ENCODE data around the gene PPP6R3. TPM values are rescaled to one million over a fixed set of nuclear protein-coding genes. Genes with fewer than 3 reads are reported as not detected.

Gene PPP6R3
- total RNA-seq, 1 experiment from 2014 or later = 153 TPM

DNA sequence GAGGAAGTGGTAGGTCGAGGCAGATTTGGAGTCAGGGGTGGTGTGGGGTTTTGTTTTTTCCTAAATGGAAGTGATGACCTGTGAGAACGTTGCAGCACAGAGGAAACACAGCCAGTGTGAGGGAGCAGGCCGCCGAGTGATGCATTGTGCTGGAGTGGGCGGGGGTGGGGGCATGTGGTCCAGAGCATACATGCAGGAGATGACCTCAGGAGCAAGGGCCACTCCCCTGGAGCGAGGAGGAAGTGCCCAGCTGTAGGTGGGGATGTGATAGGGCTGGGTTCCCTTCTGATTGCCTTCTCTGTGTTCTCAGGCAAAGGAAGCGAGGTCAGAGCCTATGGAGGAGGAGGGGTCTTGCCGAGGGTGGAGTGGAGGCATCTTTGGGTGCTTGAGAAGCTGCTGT lies 81.4 kb downstream of the PPP6R3 start:
- H3K27me3 ChIP-seq (replicated peaks; ENCODE audit: insufficient read depth, low read depth, low read length, poor library complexity) = no peaks in the 10 kb centered on the region
- H3K4me3 ChIP-seq (ENCODE audit: low read depth, low read length, poor library complexity, severe bottlenecking) = no peak overlapping the region
- TF ChIP-seq, protein P1, sequence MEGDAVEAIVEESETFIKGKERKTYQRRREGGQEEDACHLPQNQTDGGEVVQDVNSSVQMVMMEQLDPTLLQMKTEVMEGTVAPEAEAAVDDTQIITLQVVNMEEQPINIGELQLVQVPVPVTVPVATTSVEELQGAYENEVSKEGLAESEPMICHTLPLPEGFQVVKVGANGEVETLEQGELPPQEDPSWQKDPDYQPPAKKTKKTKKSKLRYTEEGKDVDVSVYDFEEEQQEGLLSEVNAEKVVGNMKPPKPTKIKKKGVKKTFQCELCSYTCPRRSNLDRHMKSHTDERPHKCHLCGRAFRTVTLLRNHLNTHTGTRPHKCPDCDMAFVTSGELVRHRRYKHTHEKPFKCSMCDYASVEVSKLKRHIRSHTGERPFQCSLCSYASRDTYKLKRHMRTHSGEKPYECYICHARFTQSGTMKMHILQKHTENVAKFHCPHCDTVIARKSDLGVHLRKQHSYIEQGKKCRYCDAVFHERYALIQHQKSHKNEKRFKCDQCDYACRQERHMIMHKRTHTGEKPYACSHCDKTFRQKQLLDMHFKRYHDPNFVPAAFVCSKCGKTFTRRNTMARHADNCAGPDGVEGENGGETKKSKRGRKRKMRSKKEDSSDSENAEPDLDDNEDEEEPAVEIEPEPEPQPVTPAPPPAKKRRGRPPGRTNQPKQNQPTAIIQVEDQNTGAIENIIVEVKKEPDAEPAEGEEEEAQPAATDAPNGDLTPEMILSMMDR (conservative IDR thresholded peaks at IDR 0.05; ENCODE audit: low read depth, low read length) = no peak
- TF ChIP-seq EZH2 (IDR thresholded peaks at IDR 0.05; ENCODE audit: borderline replicate concordance, low read depth, low read length, poor library complexity, severe bottlenecking) = no peak
- ChIA-PET CTCF (no interaction called here), POLR2A (ENCODE audit: low non-redundant PET) (no interaction called here)
- no peak for DNase-seq (ENCODE audit: low spot score)
- no TSS peak for BruUV-seq (replicated peaks)
- peaks cover 49% of the 10 kb centered on the region for H3K36me3 ChIP-seq (ENCODE audit: insufficient read depth, low read length, poor library complexity, severe bottlenecking)
- no peak overlapping the region for H3K27ac ChIP-seq (ENCODE audit: low read depth, low read length, poor library complexity, severe bottlenecking)
- no peaks in the 10 kb centered on the region for H3K9me3 ChIP-seq (ENCODE audit: low read depth, low read length, poor library complexity, severe bottlenecking)
- intact Hi-C loops (cut with micrococcal nuclease; ENCODE audit: unreplicated experiment) = no loop called here
- no peaks in the 10 kb centered on the region for H3K4me1 ChIP-seq (ENCODE audit: insufficient read depth, low read length, poor library complexity, severe bottlenecking)

DNA sequence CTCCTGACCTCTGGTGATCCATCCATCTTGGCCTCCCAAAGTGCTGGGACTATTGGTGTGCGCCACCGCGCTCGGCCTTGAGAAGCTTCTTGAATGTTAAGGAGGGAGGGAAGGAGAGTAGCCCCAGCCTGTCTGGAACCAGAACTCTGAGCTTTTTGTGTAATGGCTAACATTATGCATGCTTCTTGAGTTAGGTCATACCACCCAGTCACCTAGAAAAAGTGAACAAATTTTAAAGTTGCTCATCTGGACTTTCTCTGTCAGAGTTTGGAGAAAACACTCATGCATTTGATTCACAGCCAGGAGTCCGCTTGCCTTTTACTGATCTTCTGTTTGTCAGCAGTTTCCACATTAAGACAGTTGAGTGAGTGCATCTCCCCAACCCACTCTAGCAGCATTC lies 82.1 kb downstream of the PPP6R3 start:
- POLR2A ChIA-PET (ENCODE audit: low non-redundant PET) = no interaction called here
- Histone ChIP-seq H3K4me1 (ENCODE audit: insufficient read depth, low read length, poor library complexity, severe bottlenecking) (no peaks in the 10 kb centered on the region), H3K36me3 (ENCODE audit: insufficient read depth, low read length, poor library complexity, severe bottlenecking) (peaks cover 50% of the 10 kb centered on the region), H3K27me3 (replicated peaks; ENCODE audit: insufficient read depth, low read depth, low read length, poor library complexity) (no peaks in the 10 kb centered on the region), H3K27ac (ENCODE audit: low read depth, low read length, poor library complexity, severe bottlenecking) (no peak overlapping the region), H3K9me3 (ENCODE audit: low read depth, low read length, poor library complexity, severe bottlenecking) (no peaks in the 10 kb centered on the region), H3K4me3 (ENCODE audit: low read depth, low read length, poor library complexity, severe bottlenecking) (no peak overlapping the region)
- no TSS peak for BruUV-seq (replicated peaks)
- DNase-seq (ENCODE audit: low spot score) = peak; percentile 30
- CTCF ChIA-PET = no interaction called here
- intact Hi-C loops (cut with micrococcal nuclease; ENCODE audit: unreplicated experiment) = no loop called here
- TF ChIP-seq EZH2 (IDR thresholded peaks at IDR 0.05; ENCODE audit: borderline replicate concordance, low read depth, low read length, poor library complexity, severe bottlenecking) = no peak
- TF ChIP-seq, protein P1 (conservative IDR thresholded peaks at IDR 0.05; ENCODE audit: low read depth, low read length) = no peak

DNA sequence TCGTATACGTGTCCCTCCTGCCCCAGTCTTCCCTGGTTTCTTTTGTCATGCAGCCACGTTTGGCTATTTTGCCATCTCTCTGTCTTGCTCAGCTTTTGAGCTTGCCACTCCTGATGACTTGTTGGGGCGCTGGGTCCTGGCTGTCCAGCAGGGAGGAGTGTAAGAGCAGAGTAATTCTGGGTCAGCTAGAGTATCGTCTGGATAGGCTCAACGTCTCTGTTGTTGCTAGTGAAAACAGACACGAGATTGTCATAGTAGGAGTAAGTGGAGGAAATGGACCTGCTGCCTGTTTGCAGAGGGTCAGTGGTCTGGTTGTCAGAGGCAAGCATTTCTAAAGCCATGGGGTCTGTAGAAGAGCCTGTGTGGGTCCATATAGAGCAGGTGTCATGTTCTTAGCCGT lies 83.0 kb downstream of the PPP6R3 start:
- H3K4me3 ChIP-seq (ENCODE audit: low read depth, low read length, poor library complexity, severe bottlenecking) = no peak overlapping the region
- POLR2A ChIA-PET (ENCODE audit: low non-redundant PET) = no interaction called here
- CTCF ChIA-PET = no interaction called here
- H3K27me3 ChIP-seq (replicated peaks; ENCODE audit: insufficient read depth, low read depth, low read length, poor library complexity) = no peaks in the 10 kb centered on the region
- no TSS peak for BruUV-seq (replicated peaks)
- no peak for DNase-seq (ENCODE audit: low spot score)
- no peaks in the 10 kb centered on the region for H3K4me1 ChIP-seq (ENCODE audit: insufficient read depth, low read length, poor library complexity, severe bottlenecking)
- TF ChIP-seq EZH2 (IDR thresholded peaks at IDR 0.05; ENCODE audit: borderline replicate concordance, low read depth, low read length, poor library complexity, severe bottlenecking) = no peak
- TF ChIP-seq, protein P1 (conservative IDR thresholded peaks at IDR 0.05; ENCODE audit: low read depth, low read length) = no peak
- peaks cover 49% of the 10 kb centered on the region for H3K36me3 ChIP-seq (ENCODE audit: insufficient read depth, low read length, poor library complexity, severe bottlenecking)
- H3K27ac ChIP-seq (ENCODE audit: low read depth, low read length, poor library complexity, severe bottlenecking) = no peak overlapping the region
- intact Hi-C loops (cut with micrococcal nuclease; ENCODE audit: unreplicated experiment) = no loop called here
- H3K9me3 ChIP-seq (ENCODE audit: low read depth, low read length, poor library complexity, severe bottlenecking) = no peaks in the 10 kb centered on the region
